Heart left ventricle (tissue), 16 donors: Measurements from ENCODE around the gene EPHA1. TPM values are rescaled to one million over a fixed set of nuclear protein-coding genes. Genes with fewer than 3 reads are reported as not detected.

Experiments
- ATAC-seq, 4 donors: fragments of 200-7000 bp; cut with Tn5 transposase; one replicate each; pipeline ENCODE4 v1.9.1; 2020 to 2022; ENCODE audit warnings: moderate library complexity in 4 of 4, mild to moderate bottlenecking in 3 of 4, moderate number of reproducible peaks in 1 of 4
- DNase-seq, 5 donors: peaks; one replicate each; pipeline ENCODE4 v3.0.0-alpha.2; 2020
- H3K27ac ChIP-seq, 12 donors: fragments of 200-600 bp; sonication (generic) in 4 of 12; one replicate each; pipeline versions ENCODE4 v1.5.0 to v1.8.0; 2016 to 2022; ENCODE audit warnings: mild to moderate bottlenecking in 2 of 12
- H3K27me3 ChIP-seq, 9 donors: fragments of 200-600 bp; sonication (generic) in 2 of 9; one replicate each; pipeline versions ENCODE4 v1.5.1 to v1.8.0; 2016 to 2022; ENCODE audit warnings: mild to moderate bottlenecking in 3 of 9
- H3K36me3 ChIP-seq, 9 donors: fragments of 200-600 bp; sonication (generic) in 2 of 9; one replicate each; pipeline versions ENCODE4 v1.5.0 to v1.8.0; 2018 to 2022; ENCODE audit warnings: mild to moderate bottlenecking in 2 of 9
- H3K4me1 ChIP-seq, 12 donors: fragments of 200-600 bp; sonication (generic) in 4 of 12; one replicate each; pipeline versions ENCODE4 v1.5.0 to v1.8.0; 2016 to 2022; ENCODE audit warnings: mild to moderate bottlenecking in 3 of 12
- H3K4me3 ChIP-seq, 12 donors: fragments of 200-600 bp; sonication (generic) in 4 of 12; one replicate each; pipeline versions ENCODE4 v1.5.0 to v1.8.0; 2017 to 2022; ENCODE audit warnings: mild to moderate bottlenecking in 9 of 12, moderate library complexity in 4 of 12
- H3K9me3 ChIP-seq, 12 donors: fragments of 200-600 bp; sonication (generic) in 4 of 12; one replicate each; pipeline versions ENCODE4 v1.5.0 to v1.8.0; 2016 to 2022; ENCODE audit warnings: mild to moderate bottlenecking in 1 of 12
- POLR2A ChIP-seq, 2 donors: fragments of 450-650 bp; IDR thresholded peaks; one replicate each; pipeline ENCODE4 v1.6.1; 2017; ENCODE audit warnings: antibody characterized with exemption in 2 of 2, mild to moderate bottlenecking in 2 of 2, moderate library complexity in 2 of 2
- WGBS, 4 donors: extraction: QIAGEN DNeasy Blood & Tissue Kit in 2 of 4; methylation state at CpG; one replicate each; pipeline versions ENCODE4 v1.1.5 to v1.1.7; 2013 to 2018; 5-methylcytosine and 5-hydroxymethylcytosine counted together
- intact Hi-C, 10 donors: fragments of 100-400 bp; cut with DNase I; formaldehyde crosslinking; loops; one replicate each; pipeline versions ENCODE4 v1.11.1 to v1.14.2; 2022
- polyA plus RNA-seq, 2 donors: library from polyadenylated mRNA; stranded (reverse); fragments of 200-250 nt; gene quantifications; one replicate each; pipeline ENCODE4 v1.2.3, GENCODE V29; 2013
- total RNA-seq, 9 donors: library from RNA; depleted of rRNA in 2 of 9; stranded (reverse); fragments of >200 nt in 2 of 9; fragmentation: NEBNext Ultra II Directional in 3 of 9; extraction: Animal tissue kit (Norgen Biotek cat#: 25700) in 3 of 9; gene quantifications; one replicate each; pipeline versions ENCODE4 v1.1.0 to v1.2.4, GENCODE V29; 2016 to 2023
- TF ChIP-seq, protein P1 (sequence below), 12 donors: fragments of 200-600 bp; sonication (generic) in 4 of 12; IDR thresholded peaks; one replicate each; pipeline versions ENCODE4 v1.5.0 to v1.8.0; 2018 to 2022; ENCODE audit warnings: antibody characterized with exemption in 12 of 12, mild to moderate bottlenecking in 5 of 12
- donor health status: ischemic (EF 13 %, LVEDD 7.1; RV severe dilation, severe dysfunction).
- donor health status: healthy with polysubstance abuse.
- donor health status: DM: no; HTN: yes; CAD: no.
- donor health status: DM: no; HTN: no; CAD: no.
- donor health status: ischemic (EF 25% LVEDD 6.9; RV normal size, moderate dysfunction).
- donor health status: ischemic (EF 25% LVEDD 5.7; RV mildly dilated, moderate dysfunction).
- donor health status: healthy.
- donor health status: DM: yes; HTN: yes; CAD: no.
- donor health status: ischemic (EF 35%, LVEDD 5.7; RV mildly dilated, moderate dysfunction).
- donor health status: nonischemic (EF 11% LVEDD 7.7; RV severe dilation, severe dysfunction).
- donor health status: DM: yes; HTN: yes; CAD: no.
- donor health status: PGD.
- donor health status: ischemic (EF 29% LVEDD 5.4; RV normal size, mild dysfunction).
- donor health status: nonischemic (EF 23%, LVEDD 6.1; RV moderate dilation, normal function).

EPHA1 gene
- total and polyA plus RNA-seq, 11 donors = 0.04 to 0.51 (median 0.27) TPM; not detected in 7

DNA sequence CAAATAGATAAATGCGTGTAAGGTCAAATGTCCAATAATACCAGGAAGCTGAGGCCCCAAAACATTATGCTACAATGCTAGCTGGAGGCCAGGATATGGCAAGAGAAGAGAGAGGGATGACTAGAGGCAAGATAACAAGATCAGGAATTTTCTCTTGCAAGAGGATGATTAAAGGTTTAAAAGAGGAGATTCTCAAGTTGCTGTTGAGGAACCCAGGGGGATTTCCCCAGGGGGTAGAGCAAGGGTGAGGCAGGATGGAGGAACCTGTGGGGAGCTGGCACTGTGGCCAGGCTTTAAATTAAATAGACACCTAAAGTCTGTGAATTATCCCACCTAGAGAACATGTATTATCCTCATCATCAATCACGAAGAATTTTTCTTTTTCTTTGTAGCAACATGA is 31.2 kb upstream of the EPHA1 start:
- WGBS, 4 donors = 78 to 92% (median 85%) methylated on average over 2 of the region's 2 CpGs
- ATAC-seq (no peak), DNase-seq (no peak)
- TF ChIP-seq POLR2A (IDR thresholded peaks at IDR 0.05) = no peak
- TF ChIP-seq, protein P1, sequence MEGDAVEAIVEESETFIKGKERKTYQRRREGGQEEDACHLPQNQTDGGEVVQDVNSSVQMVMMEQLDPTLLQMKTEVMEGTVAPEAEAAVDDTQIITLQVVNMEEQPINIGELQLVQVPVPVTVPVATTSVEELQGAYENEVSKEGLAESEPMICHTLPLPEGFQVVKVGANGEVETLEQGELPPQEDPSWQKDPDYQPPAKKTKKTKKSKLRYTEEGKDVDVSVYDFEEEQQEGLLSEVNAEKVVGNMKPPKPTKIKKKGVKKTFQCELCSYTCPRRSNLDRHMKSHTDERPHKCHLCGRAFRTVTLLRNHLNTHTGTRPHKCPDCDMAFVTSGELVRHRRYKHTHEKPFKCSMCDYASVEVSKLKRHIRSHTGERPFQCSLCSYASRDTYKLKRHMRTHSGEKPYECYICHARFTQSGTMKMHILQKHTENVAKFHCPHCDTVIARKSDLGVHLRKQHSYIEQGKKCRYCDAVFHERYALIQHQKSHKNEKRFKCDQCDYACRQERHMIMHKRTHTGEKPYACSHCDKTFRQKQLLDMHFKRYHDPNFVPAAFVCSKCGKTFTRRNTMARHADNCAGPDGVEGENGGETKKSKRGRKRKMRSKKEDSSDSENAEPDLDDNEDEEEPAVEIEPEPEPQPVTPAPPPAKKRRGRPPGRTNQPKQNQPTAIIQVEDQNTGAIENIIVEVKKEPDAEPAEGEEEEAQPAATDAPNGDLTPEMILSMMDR (IDR thresholded peaks at IDR 0.05) = no peak
- Histone ChIP-seq H3K27me3 (no peaks in the 10 kb centered on the region), H3K36me3 (no peaks in the 10 kb centered on the region), H3K27ac (no peak overlapping the region), H3K4me1 (no peaks in the 10 kb centered on the region), H3K9me3 (no peaks in the 10 kb centered on the region), H3K4me3 (no peak overlapping the region)
- intact Hi-C loops = no loop called here

DNA sequence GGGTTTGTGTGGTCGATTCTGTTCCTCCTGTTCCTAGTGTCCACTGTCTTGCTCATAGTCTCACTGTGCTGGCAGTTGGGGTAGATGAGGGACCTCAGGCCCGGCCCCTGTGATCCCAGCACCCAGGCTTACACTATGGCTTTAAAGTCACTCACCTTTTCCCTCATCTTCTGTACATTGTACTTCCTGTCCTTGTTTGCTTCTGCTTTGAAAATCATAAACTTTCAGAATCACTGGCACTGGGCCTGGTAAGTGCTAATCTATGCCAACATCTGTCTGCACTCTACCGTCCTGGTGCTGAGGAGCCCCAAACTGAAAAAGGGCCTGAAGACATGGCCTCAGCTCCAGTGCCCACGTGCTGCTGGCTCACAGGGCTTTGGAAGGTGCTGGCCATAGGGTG is 28.9 kb upstream of the EPHA1 start:
- no peaks in the 10 kb centered on the region for H3K27me3 ChIP-seq
- no peak overlapping the region for H3K27ac ChIP-seq
- TF ChIP-seq, protein P1 (IDR thresholded peaks at IDR 0.05) = no peak
- TF ChIP-seq POLR2A (IDR thresholded peaks at IDR 0.05) = no peak
- H3K9me3 ChIP-seq = no peaks in the 10 kb centered on the region
- 59 to 77% (median 65%) methylated on average over 4 of the region's 4 CpGs for WGBS, 4 donors
- intact Hi-C loops = no loop called here
- DNase-seq (no peak), ATAC-seq (no peak)
- no peaks in the 10 kb centered on the region for H3K36me3 ChIP-seq
- no peaks in the 10 kb centered on the region for H3K4me1 ChIP-seq
- no peak overlapping the region for H3K4me3 ChIP-seq

DNA sequence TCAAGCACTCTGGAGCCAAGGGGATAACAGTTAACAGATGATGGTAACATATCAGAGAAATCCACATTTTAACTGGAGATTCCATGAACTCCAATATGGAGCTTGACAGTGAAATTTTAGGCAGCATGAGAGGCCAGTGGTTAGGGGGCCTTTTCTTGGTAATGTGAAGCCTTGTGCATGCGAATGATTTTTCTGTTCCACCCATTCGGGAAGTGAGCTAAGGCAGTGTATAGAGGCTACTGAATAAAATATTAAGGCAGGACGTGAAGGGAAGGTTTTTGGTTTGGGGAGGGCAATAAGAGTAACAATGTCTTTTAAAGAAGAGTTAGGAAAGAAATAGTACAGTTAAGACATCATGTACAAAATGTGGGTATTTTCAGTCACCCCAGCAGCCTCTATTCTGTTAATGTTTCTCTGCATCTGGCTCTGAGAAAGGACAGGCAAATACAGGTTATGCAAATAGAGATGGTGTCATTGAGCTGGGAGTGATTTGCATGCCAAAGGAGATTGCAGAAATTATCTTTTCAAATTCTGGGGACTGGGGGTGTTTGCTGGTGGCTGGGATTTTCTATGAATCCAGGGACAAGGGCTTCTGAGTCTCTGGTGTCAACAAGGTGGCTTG is 27.8 kb upstream of the EPHA1 start:
- intact Hi-C loops = no loop called here
- H3K4me1 ChIP-seq = no peaks in the 10 kb centered on the region
- H3K9me3 ChIP-seq = no peaks in the 10 kb centered on the region
- H3K36me3 ChIP-seq = no peaks in the 10 kb centered on the region
- no peak for ATAC-seq
- TF ChIP-seq POLR2A (IDR thresholded peaks at IDR 0.05) = no peak
- TF ChIP-seq, protein P1 (IDR thresholded peaks at IDR 0.05) = no peak
- no peaks in the 10 kb centered on the region for H3K27me3 ChIP-seq
- no peak for DNase-seq
- H3K4me3 ChIP-seq = no peak overlapping the region
- 84 to 92% (median 87%) methylated on average over 3 of the region's 3 CpGs for WGBS, 4 donors
- H3K27ac ChIP-seq = no peak overlapping the region

DNA sequence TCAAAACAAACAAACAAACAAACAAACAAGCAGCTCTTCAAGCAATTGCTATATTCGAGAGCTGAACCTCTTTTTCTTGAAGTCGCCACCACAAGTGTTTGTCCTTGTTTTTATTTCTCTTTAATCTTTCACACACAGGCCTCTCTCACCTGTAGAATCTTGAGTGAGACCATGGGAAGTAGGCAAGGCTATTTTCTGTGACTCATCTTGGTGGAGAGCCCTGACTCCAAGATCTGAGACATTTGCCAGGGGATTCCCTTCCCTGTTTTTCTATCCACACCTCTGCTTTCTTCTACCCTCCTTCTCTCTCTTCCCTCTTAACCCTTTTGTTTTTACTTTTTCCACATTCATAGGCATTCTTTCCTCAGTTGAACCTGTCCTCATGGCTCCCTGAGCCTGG is 26.6 kb upstream of the EPHA1 start:
- Histone ChIP-seq H3K27ac (no peak overlapping the region), H3K9me3 (no peaks in the 10 kb centered on the region), H3K27me3 (no peaks in the 10 kb centered on the region), H3K4me3 (no peak overlapping the region), H3K36me3 (no peaks in the 10 kb centered on the region), H3K4me1 (no peaks in the 10 kb centered on the region)
- WGBS, 4 donors = 86 to 94% (median 90%) methylated on average over 2 of the region's 2 CpGs
- DNase-seq = no peak
- intact Hi-C loops = no loop called here
- ATAC-seq = no peak
- TF ChIP-seq, protein P1 (IDR thresholded peaks at IDR 0.05) = no peak
- TF ChIP-seq POLR2A (IDR thresholded peaks at IDR 0.05) = no peak
